Glutamatergic neuron (in vitro differentiated cells): Measurements from ENCODE around the gene TMCO5A. TPM values are rescaled to one million over a fixed set of nuclear protein-coding genes. Genes with fewer than 3 reads are reported as not detected.
"Not testable (repeated sequence)": the region's sequence is repeated elsewhere in the genome, so short reads cannot be mapped to it uniquely, and the experiment has no call there.

ENCODE experiments used
- DNase-seq: peaks from one replicate; pipeline ENCODE4 v3.0.0; 2022
- H3K27ac Mint-ChIP-seq: one replicate; pipeline ENCODE4 v1.8.0; 2020; ENCODE audit warnings: mild to moderate bottlenecking, mixed read lengths, inconsistent platforms; ENCODE audit not compliant: unreplicated experiment
- H3K27me3 Mint-ChIP-seq: one replicate; pipeline ENCODE4 v1.8.0; 2020; ENCODE audit warnings: mild to moderate bottlenecking, moderate library complexity, mixed read lengths, inconsistent platforms; ENCODE audit not compliant: unreplicated experiment
- H3K36me3 Mint-ChIP-seq: one replicate; pipeline ENCODE4 v1.8.0; 2020; ENCODE audit warnings: mild to moderate bottlenecking, mixed read lengths, inconsistent platforms; ENCODE audit not compliant: unreplicated experiment
- H3K4me1 Mint-ChIP-seq: one replicate; pipeline ENCODE4 v1.8.0; 2020; ENCODE audit warnings: mild to moderate bottlenecking, low read depth, mixed read lengths, inconsistent platforms; ENCODE audit not compliant: unreplicated experiment
- H3K4me3 Mint-ChIP-seq: one replicate; pipeline ENCODE4 v1.8.0; 2020; ENCODE audit warnings: mild to moderate bottlenecking, mixed read lengths, inconsistent platforms; ENCODE audit not compliant: unreplicated experiment
- H3K9me3 Mint-ChIP-seq: one replicate; pipeline ENCODE4 v1.8.0; 2020; ENCODE audit warnings: mild to moderate bottlenecking, moderate library complexity, mixed read lengths, inconsistent platforms; ENCODE audit not compliant: unreplicated experiment
- CTCF ChIP-seq: fragments of 200-600 bp; sonication (generic); IDR thresholded peaks from one replicate; pipeline ENCODE4 v1.5.0; 2021; ENCODE audit not compliant: partially characterized antibody, unreplicated experiment
- total RNA-seq: library from RNA; stranded (reverse); fragmentation: NEBNext Ultra II Directional; extraction: Animal tissue kit (Norgen Biotek cat#: 25700); gene quantifications from one replicate; pipeline ENCODE4 v1.2.1, GENCODE V29; 2021; ENCODE audit not compliant: unreplicated experiment

TMCO5A gene
- total RNA-seq, 1 donor from 2014 or later: not detected

- TF ChIP-seq CTCF: no peak
- peaks cover 1% of the 10 kb centered on the region for H3K27me3 Mint-ChIP-seq
- H3K36me3 Mint-ChIP-seq: no peaks in the 10 kb centered on the region
- no peak overlapping the region for H3K4me3 Mint-ChIP-seq
- DNase-seq: no peak
- peaks cover 1% of the 10 kb centered on the region for H3K9me3 Mint-ChIP-seq
- H3K27ac Mint-ChIP-seq: no peak overlapping the region
- H3K4me1 Mint-ChIP-seq: peaks cover 2% of the 10 kb centered on the region
Measured at GRCh38 chr15:37932549-37932948, 1.9 kb upstream of the TMCO5A start.

- Mint-ChIP-seq H3K4me1 (peaks cover 2% of the 10 kb centered on the region), H3K9me3 (peaks cover 1% of the 10 kb centered on the region), H3K36me3 (no peaks in the 10 kb centered on the region), H3K27ac (no peak overlapping the region), H3K27me3 (peaks cover 1% of the 10 kb centered on the region), H3K4me3 (no peak overlapping the region)
- no peak for TF ChIP-seq CTCF
- DNase-seq: no peak
Measured at GRCh38 chr15:37933666-37934065, 774 bp upstream of the TMCO5A start.

- Mint-ChIP-seq H3K9me3 (peaks cover 2% of the 10 kb centered on the region), H3K36me3 (no peaks in the 10 kb centered on the region), H3K27ac (no peak overlapping the region), H3K27me3 (no peaks in the 10 kb centered on the region), H3K4me3 (no peak overlapping the region), H3K4me1 (no peaks in the 10 kb centered on the region)
- no peak for TF ChIP-seq CTCF
- no peak for DNase-seq
Measured at GRCh38 chr15:37940876-37941275, 6.4 kb downstream of the TMCO5A start.

GRCh38 chr15:37941779-37942178 lies 7.3 kb downstream of the TMCO5A start:
- Mint-ChIP-seq H3K27ac (no peak overlapping the region), H3K4me1 (no peaks in the 10 kb centered on the region), H3K27me3 (no peaks in the 10 kb centered on the region), H3K36me3 (no peaks in the 10 kb centered on the region), H3K9me3 (peaks cover 2% of the 10 kb centered on the region), H3K4me3 (no peak overlapping the region)
- DNase-seq: no peak
- no peak for TF ChIP-seq CTCF

GRCh38 chr15:37951999-37952398 lies 17.6 kb downstream of the TMCO5A start:
- H3K27me3 Mint-ChIP-seq: peaks cover 3% of the 10 kb centered on the region
- H3K27ac Mint-ChIP-seq: no peak overlapping the region
- no peak overlapping the region for H3K4me3 Mint-ChIP-seq
- H3K9me3 Mint-ChIP-seq: no peaks in the 10 kb centered on the region
- TF ChIP-seq CTCF: no peak
- DNase-seq: no peak
- H3K4me1 Mint-ChIP-seq: no peaks in the 10 kb centered on the region
- no peaks in the 10 kb centered on the region for H3K36me3 Mint-ChIP-seq

GRCh38 chr15:37960742-37961141 lies 26.3 kb downstream of the TMCO5A start:
- H3K4me3 Mint-ChIP-seq, H3K27ac Mint-ChIP-seq, H3K27me3 Mint-ChIP-seq, H3K9me3 Mint-ChIP-seq, H3K4me1 Mint-ChIP-seq, H3K36me3 Mint-ChIP-seq, DNase-seq: not testable (repeated sequence)
